ENCODE measurements around the gene LIPG.

The LIPG gene

GRCh38 chr18:49515516-49515915, 46.3 kb upstream of the LIPG start:
- Histone ChIP-seq H3K79me2 (ENCODE audit: insufficient read depth, low read length) (no peaks in the 10 kb centered on the region), H3F3A (ENCODE audit: insufficient read depth) (no peaks in the 10 kb centered on the region), H3K4me2 (ENCODE audit: low read depth, low read length, poor library complexity, severe bottlenecking) (no peak overlapping the region), H3K9ac (ENCODE audit: low read length) (no peak overlapping the region), H3K4me3 (ENCODE audit: insufficient read depth, low read length, poor library complexity, severe bottlenecking) (no peak overlapping the region), H4K20me1 (ENCODE audit: low read depth, low read length) (no peaks in the 10 kb centered on the region), H3K27ac (ENCODE audit: low read depth, low read length) (no peak overlapping the region), H3K9me3 (ENCODE audit: insufficient read depth, low read length) (no peaks in the 10 kb centered on the region), H3K9me2 (replicated peaks; ENCODE audit: insufficient read depth, low read length) (no peaks in the 10 kb centered on the region), H3K36me3 (ENCODE audit: low read length) (no peaks in the 10 kb centered on the region), H2AFZ (ENCODE audit: low read depth, low read length, severe bottlenecking) (no peak overlapping the region), H3K27me3 (ENCODE audit: low read length) (no peaks in the 10 kb centered on the region)
- TF ChIP-seq, protein P1, sequence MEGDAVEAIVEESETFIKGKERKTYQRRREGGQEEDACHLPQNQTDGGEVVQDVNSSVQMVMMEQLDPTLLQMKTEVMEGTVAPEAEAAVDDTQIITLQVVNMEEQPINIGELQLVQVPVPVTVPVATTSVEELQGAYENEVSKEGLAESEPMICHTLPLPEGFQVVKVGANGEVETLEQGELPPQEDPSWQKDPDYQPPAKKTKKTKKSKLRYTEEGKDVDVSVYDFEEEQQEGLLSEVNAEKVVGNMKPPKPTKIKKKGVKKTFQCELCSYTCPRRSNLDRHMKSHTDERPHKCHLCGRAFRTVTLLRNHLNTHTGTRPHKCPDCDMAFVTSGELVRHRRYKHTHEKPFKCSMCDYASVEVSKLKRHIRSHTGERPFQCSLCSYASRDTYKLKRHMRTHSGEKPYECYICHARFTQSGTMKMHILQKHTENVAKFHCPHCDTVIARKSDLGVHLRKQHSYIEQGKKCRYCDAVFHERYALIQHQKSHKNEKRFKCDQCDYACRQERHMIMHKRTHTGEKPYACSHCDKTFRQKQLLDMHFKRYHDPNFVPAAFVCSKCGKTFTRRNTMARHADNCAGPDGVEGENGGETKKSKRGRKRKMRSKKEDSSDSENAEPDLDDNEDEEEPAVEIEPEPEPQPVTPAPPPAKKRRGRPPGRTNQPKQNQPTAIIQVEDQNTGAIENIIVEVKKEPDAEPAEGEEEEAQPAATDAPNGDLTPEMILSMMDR (IDR thresholded peaks at IDR 0.05; ENCODE audit: insufficient read depth, low read length, poor library complexity, severe bottlenecking): no peak
- TF ChIP-seq EZH2phosphoT487 (conservative IDR thresholded peaks at IDR 0.05; ENCODE audit: low read length): no peak

- Histone ChIP-seq H3K9me3 (ENCODE audit: insufficient read depth, low read length) (no peaks in the 10 kb centered on the region), H3K79me2 (ENCODE audit: insufficient read depth, low read length) (no peaks in the 10 kb centered on the region), H3K27me3 (ENCODE audit: low read length) (no peaks in the 10 kb centered on the region), H3K36me3 (ENCODE audit: low read length) (no peaks in the 10 kb centered on the region), H3F3A (ENCODE audit: insufficient read depth) (no peaks in the 10 kb centered on the region), H3K4me2 (ENCODE audit: low read depth, low read length, poor library complexity, severe bottlenecking) (no peak overlapping the region), H3K27ac (ENCODE audit: low read depth, low read length) (no peak overlapping the region), H4K20me1 (ENCODE audit: low read depth, low read length) (no peaks in the 10 kb centered on the region), H3K4me3 (ENCODE audit: insufficient read depth, low read length, poor library complexity, severe bottlenecking) (no peak overlapping the region), H2AFZ (ENCODE audit: low read depth, low read length, severe bottlenecking) (no peak overlapping the region), H3K9me2 (replicated peaks; ENCODE audit: insufficient read depth, low read length) (no peaks in the 10 kb centered on the region), H3K9ac (ENCODE audit: low read length) (no peak overlapping the region)
- TF ChIP-seq EZH2phosphoT487 (conservative IDR thresholded peaks at IDR 0.05; ENCODE audit: low read length): no peak
- TF ChIP-seq, protein P1 (IDR thresholded peaks at IDR 0.05; ENCODE audit: insufficient read depth, low read length, poor library complexity, severe bottlenecking): no peak
Measured at GRCh38 chr18:49517483-49517882, 44.4 kb upstream of the LIPG start.

DNA sequence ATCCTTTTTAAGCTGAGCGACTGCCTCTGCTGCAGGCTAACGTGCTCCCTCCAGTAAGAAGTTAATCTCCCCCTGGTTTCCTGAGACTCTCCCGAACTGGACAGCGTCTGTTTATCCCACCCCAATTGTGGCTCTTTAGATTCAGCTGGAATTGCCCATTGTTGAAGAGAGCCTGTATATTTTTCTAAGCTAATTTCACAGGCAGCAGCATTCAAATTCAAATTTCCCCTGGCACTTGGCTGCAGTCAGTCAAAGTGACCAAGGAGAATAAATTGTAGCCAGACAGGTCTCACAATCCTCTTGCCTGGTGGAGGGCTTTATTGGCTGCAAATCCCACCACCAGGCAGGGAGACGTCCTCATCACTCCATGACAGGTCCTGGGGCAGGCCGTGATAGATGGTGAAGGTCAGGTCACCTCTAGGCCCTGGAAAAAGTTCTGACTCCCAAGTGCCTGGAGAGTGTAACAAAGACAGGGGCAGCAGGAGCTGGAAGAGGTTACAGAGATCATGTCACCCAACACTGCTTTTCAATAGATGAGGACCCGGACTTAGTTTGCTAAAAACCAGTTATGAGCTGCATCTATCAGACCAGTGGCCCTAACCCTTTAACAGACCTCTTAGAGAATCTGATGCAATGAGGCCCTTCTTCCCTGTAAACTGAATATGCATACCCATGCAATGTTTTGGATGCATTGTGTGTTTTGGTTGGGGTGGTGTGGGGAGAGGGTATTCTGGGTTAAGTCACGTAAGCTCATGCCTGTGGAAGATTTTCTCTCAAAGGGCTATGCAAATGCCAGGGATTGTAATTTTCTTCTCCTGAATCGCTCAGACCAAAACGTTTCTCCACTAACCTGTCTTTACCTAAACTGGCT, 42.5 kb upstream of the LIPG start:
- Histone ChIP-seq H3K9me2 (replicated peaks; ENCODE audit: insufficient read depth, low read length) (no peaks in the 10 kb centered on the region), H3K27ac (ENCODE audit: low read depth, low read length) (no peak overlapping the region), H3K9ac (ENCODE audit: low read length) (no peak overlapping the region), H3K4me3 (ENCODE audit: insufficient read depth, low read length, poor library complexity, severe bottlenecking) (no peak overlapping the region), H3K4me2 (ENCODE audit: low read depth, low read length, poor library complexity, severe bottlenecking) (no peak overlapping the region), H3K36me3 (ENCODE audit: low read length) (no peaks in the 10 kb centered on the region), H3K9me3 (ENCODE audit: insufficient read depth, low read length) (no peaks in the 10 kb centered on the region), H3F3A (ENCODE audit: insufficient read depth) (no peaks in the 10 kb centered on the region), H3K27me3 (ENCODE audit: low read length) (no peaks in the 10 kb centered on the region), H2AFZ (ENCODE audit: low read depth, low read length, severe bottlenecking) (no peak overlapping the region), H4K20me1 (ENCODE audit: low read depth, low read length) (no peaks in the 10 kb centered on the region), H3K79me2 (ENCODE audit: insufficient read depth, low read length) (no peaks in the 10 kb centered on the region)
- no peak for TF ChIP-seq EZH2phosphoT487 (conservative IDR thresholded peaks at IDR 0.05; ENCODE audit: low read length)
- TF ChIP-seq, protein P1 (IDR thresholded peaks at IDR 0.05; ENCODE audit: insufficient read depth, low read length, poor library complexity, severe bottlenecking): no peak
